Measurements from ENCODE around the gene LONP2. TPM values are rescaled to one million over a fixed set of nuclear protein-coding genes. Genes with fewer than 3 reads are reported as not detected.

The LONP2 gene
- total and polyA plus RNA-seq, 9 of the 15 experiments (the other 6 are each of a cell fraction or from before 2014, with no cell fraction given) = 8.1 to 41.2 (median 25.6) TPM

GRCh38 chr16:48383877-48384519, 139.9 kb downstream of the LONP2 start (continued):
- TF ChIP-seq ZNF398 (CRISPR knock-in tag; IDR thresholded peaks at IDR 0.05) = no peak
- TF ChIP-seq ZNF561 (CRISPR knock-in tag; conservative IDR thresholded peaks at IDR 0.05) = no peak
- no peak for TF ChIP-seq NRF1 (conservative IDR thresholded peaks at IDR 0.05 in 1 of 2, IDR thresholded peaks at IDR 0.05 in 1 of 2)
- TF ChIP-seq CHD7 (IDR thresholded peaks at IDR 0.05; ENCODE audit: low read depth, low read length) = no peak
- TF ChIP-seq KDM2B (CRISPR knock-in tag; IDR thresholded peaks at IDR 0.05) = no peak
- no peak for TF ChIP-seq WHSC1 (IDR thresholded peaks at IDR 0.05; ENCODE audit: low read length)
- TF ChIP-seq VEZF1 (CRISPR knock-in tag; IDR thresholded peaks at IDR 0.05) = no peak
- no peak for TF ChIP-seq ZKSCAN3 (CRISPR knock-in tag; IDR thresholded peaks at IDR 0.05)
- TF ChIP-seq HDAC6 (IDR thresholded peaks at IDR 0.05; ENCODE audit: low read depth, low read length) = no peak
- 0 out of 2 replicates have a peak, but pooled peaks have one; percentile 17 for TF ChIP-seq ATF3 (IDR thresholded peaks at IDR 0.05)
- TF ChIP-seq ATF3 (CRISPR knock-in tag; conservative IDR thresholded peaks at IDR 0.05) = no peak
- no peak for TF ChIP-seq KLF13 (tag; IDR thresholded peaks at IDR 0.05; ENCODE audit: borderline replicate concordance, low read depth)
